Measurements from ENCODE around the gene IGF2R.

Gene IGF2R

GRCh38 chr6:160051390-160051789 is 82.5 kb downstream of the IGF2R start:
- Histone ChIP-seq H3K27me3 (ENCODE audit: control insufficient read depth in 5 of 5, insufficient read depth in 4 of 5, low read length in 5 of 5) (no peaks in the 10 kb centered on the region), H3K36me3 (ENCODE audit: control insufficient read depth in 5 of 5, insufficient read depth in 5 of 5, low read length in 5 of 5) (peaks cover 20 to 91% (median 84%) of the 10 kb centered on the region in 5 donors), H3K4me1 (ENCODE audit: control insufficient read depth in 5 of 5, insufficient read depth in 5 of 5, low read length in 5 of 5) (no peaks in the 10 kb centered on the region), H3K9me3 (ENCODE audit: control insufficient read depth in 5 of 5, low read length in 5 of 5) (no peaks in the 10 kb centered on the region), H3K4me3 (ENCODE audit: low read depth in 1 of 5, low read length in 5 of 5) (no peak overlapping the region), H3K27ac (ENCODE audit: low read depth, low read length) (no peak overlapping the region), H3K9ac (ENCODE audit: low read length in 5 of 5) (no peak overlapping the region)

- H3K9ac ChIP-seq (ENCODE audit: low read length in 5 of 5): no peak overlapping the region
- H3K4me1 ChIP-seq (ENCODE audit: control insufficient read depth in 5 of 5, insufficient read depth in 5 of 5, low read length in 5 of 5): no peaks in the 10 kb centered on the region
- H3K36me3 ChIP-seq (ENCODE audit: control insufficient read depth in 5 of 5, insufficient read depth in 5 of 5, low read length in 5 of 5): peaks cover 27 to 89% (median 86%) of the 10 kb centered on the region in 5 donors
- H3K9me3 ChIP-seq (ENCODE audit: control insufficient read depth in 5 of 5, low read length in 5 of 5): no peaks in the 10 kb centered on the region
- H3K27me3 ChIP-seq (ENCODE audit: control insufficient read depth in 5 of 5, insufficient read depth in 4 of 5, low read length in 5 of 5): no peaks in the 10 kb centered on the region
- no peak overlapping the region for H3K4me3 ChIP-seq (ENCODE audit: low read depth in 1 of 5, low read length in 5 of 5)
- no peak overlapping the region for H3K27ac ChIP-seq (ENCODE audit: low read depth, low read length)
These were observed 85.4 kb downstream of the IGF2R start for GRCh38 chr6:160054271-160054670.

- H3K36me3 ChIP-seq (ENCODE audit: control insufficient read depth in 5 of 5, insufficient read depth in 5 of 5, low read length in 5 of 5): peaks cover 25 to 89% (median 86%) of the 10 kb centered on the region in 5 donors
- no peaks in the 10 kb centered on the region for H3K4me1 ChIP-seq (ENCODE audit: control insufficient read depth in 5 of 5, insufficient read depth in 5 of 5, low read length in 5 of 5)
- H3K9me3 ChIP-seq (ENCODE audit: control insufficient read depth in 5 of 5, low read length in 5 of 5): no peaks in the 10 kb centered on the region
- H3K4me3 ChIP-seq (ENCODE audit: low read depth in 1 of 5, low read length in 5 of 5): no peak overlapping the region
- no peaks in the 10 kb centered on the region for H3K27me3 ChIP-seq (ENCODE audit: control insufficient read depth in 5 of 5, insufficient read depth in 4 of 5, low read length in 5 of 5)
- H3K27ac ChIP-seq (ENCODE audit: low read depth, low read length): no peak overlapping the region
- H3K9ac ChIP-seq (ENCODE audit: low read length in 5 of 5): no peak overlapping the region
These were observed 86.0 kb downstream of the IGF2R start for GRCh38 chr6:160054913-160055312.

- H3K9ac ChIP-seq (ENCODE audit: low read length in 5 of 5): no peak overlapping the region
- peaks cover 25 to 89% (median 86%) of the 10 kb centered on the region in 5 donors for H3K36me3 ChIP-seq (ENCODE audit: control insufficient read depth in 5 of 5, insufficient read depth in 5 of 5, low read length in 5 of 5)
These were observed 86.5 kb downstream of the IGF2R start for GRCh38 chr6:160055378-160055777.

GRCh38 chr6:160055813-160056212 is 86.9 kb downstream of the IGF2R start:
- no peaks in the 10 kb centered on the region for H3K27me3 ChIP-seq (ENCODE audit: control insufficient read depth in 5 of 5, insufficient read depth in 4 of 5, low read length in 5 of 5)
- H3K4me1 ChIP-seq (ENCODE audit: control insufficient read depth in 5 of 5, insufficient read depth in 5 of 5, low read length in 5 of 5): no peaks in the 10 kb centered on the region
- H3K36me3 ChIP-seq (ENCODE audit: control insufficient read depth in 5 of 5, insufficient read depth in 5 of 5, low read length in 5 of 5): peaks cover 25 to 89% (median 86%) of the 10 kb centered on the region in 5 donors
- H3K9ac ChIP-seq (ENCODE audit: low read length in 5 of 5): no peak overlapping the region
- no peak overlapping the region for H3K4me3 ChIP-seq (ENCODE audit: low read depth in 1 of 5, low read length in 5 of 5)
- H3K27ac ChIP-seq (ENCODE audit: low read depth, low read length): no peak overlapping the region
- H3K9me3 ChIP-seq (ENCODE audit: control insufficient read depth in 5 of 5, low read length in 5 of 5): no peaks in the 10 kb centered on the region

More at GRCh38 chr6:160055378-160055777, 86.5 kb downstream of the IGF2R start:
- Histone ChIP-seq H3K4me3 (ENCODE audit: low read depth in 1 of 5, low read length in 5 of 5) (no peak overlapping the region), H3K9me3 (ENCODE audit: control insufficient read depth in 5 of 5, low read length in 5 of 5) (no peaks in the 10 kb centered on the region), H3K4me1 (ENCODE audit: control insufficient read depth in 5 of 5, insufficient read depth in 5 of 5, low read length in 5 of 5) (no peaks in the 10 kb centered on the region), H3K27ac (ENCODE audit: low read depth, low read length) (no peak overlapping the region), H3K27me3 (ENCODE audit: control insufficient read depth in 5 of 5, insufficient read depth in 4 of 5, low read length in 5 of 5) (no peaks in the 10 kb centered on the region)

GRCh38 chr6:160057080-160057479 is 88.2 kb downstream of the IGF2R start:
- Histone ChIP-seq H3K4me3 (ENCODE audit: low read depth in 1 of 5, low read length in 5 of 5) (no peak overlapping the region), H3K4me1 (ENCODE audit: control insufficient read depth in 5 of 5, insufficient read depth in 5 of 5, low read length in 5 of 5) (no peaks in the 10 kb centered on the region), H3K36me3 (ENCODE audit: control insufficient read depth in 5 of 5, insufficient read depth in 5 of 5, low read length in 5 of 5) (peaks cover 24 to 88% (median 86%) of the 10 kb centered on the region in 5 donors)

GRCh38 chr6:160058603-160059215 is 89.8 kb downstream of the IGF2R start:
- peaks cover 24 to 99% (median 91%) of the 10 kb centered on the region in 5 donors for H3K36me3 ChIP-seq (ENCODE audit: control insufficient read depth in 5 of 5, insufficient read depth in 5 of 5, low read length in 5 of 5)

More at GRCh38 chr6:160057080-160057479, 88.2 kb downstream of the IGF2R start:
- H3K27me3 ChIP-seq (ENCODE audit: control insufficient read depth in 5 of 5, insufficient read depth in 4 of 5, low read length in 5 of 5): no peaks in the 10 kb centered on the region
- H3K27ac ChIP-seq (ENCODE audit: low read depth, low read length): no peak overlapping the region
- H3K9ac ChIP-seq (ENCODE audit: low read length in 5 of 5): no peak overlapping the region
- H3K9me3 ChIP-seq (ENCODE audit: control insufficient read depth in 5 of 5, low read length in 5 of 5): no peaks in the 10 kb centered on the region

GRCh38 chr6:160060221-160060620 is 91.3 kb downstream of the IGF2R start:
- no peaks in the 10 kb centered on the region for H3K9me3 ChIP-seq (ENCODE audit: control insufficient read depth in 5 of 5, low read length in 5 of 5)
- H3K36me3 ChIP-seq (ENCODE audit: control insufficient read depth in 5 of 5, insufficient read depth in 5 of 5, low read length in 5 of 5): peaks cover 28 to 99% (median 92%) of the 10 kb centered on the region in 5 donors
- no peaks in the 10 kb centered on the region for H3K27me3 ChIP-seq (ENCODE audit: control insufficient read depth in 5 of 5, insufficient read depth in 4 of 5, low read length in 5 of 5)
- H3K4me1 ChIP-seq (ENCODE audit: control insufficient read depth in 5 of 5, insufficient read depth in 5 of 5, low read length in 5 of 5): peaks cover 0 to 4% (median 0%) of the 10 kb centered on the region in 5 donors
- H3K27ac ChIP-seq (ENCODE audit: low read depth, low read length): no peak overlapping the region
- H3K4me3 ChIP-seq (ENCODE audit: low read depth in 1 of 5, low read length in 5 of 5): no peak overlapping the region
- H3K9ac ChIP-seq (ENCODE audit: low read length in 5 of 5): no peak overlapping the region

More at GRCh38 chr6:160058603-160059215, 89.8 kb downstream of the IGF2R start:
- no peak overlapping the region for H3K9ac ChIP-seq (ENCODE audit: low read length in 5 of 5)
- no peaks in the 10 kb centered on the region for H3K9me3 ChIP-seq (ENCODE audit: control insufficient read depth in 5 of 5, low read length in 5 of 5)
- H3K4me1 ChIP-seq (ENCODE audit: control insufficient read depth in 5 of 5, insufficient read depth in 5 of 5, low read length in 5 of 5): no peaks in the 10 kb centered on the region
- H3K27ac ChIP-seq (ENCODE audit: low read depth, low read length): no peak overlapping the region
- no peak overlapping the region for H3K4me3 ChIP-seq (ENCODE audit: low read depth in 1 of 5, low read length in 5 of 5)
- no peaks in the 10 kb centered on the region for H3K27me3 ChIP-seq (ENCODE audit: control insufficient read depth in 5 of 5, insufficient read depth in 4 of 5, low read length in 5 of 5)

GRCh38 chr6:160060920-160061447 is 92.1 kb downstream of the IGF2R start:
- peaks cover 28 to 94% (median 86%) of the 10 kb centered on the region in 5 donors for H3K36me3 ChIP-seq (ENCODE audit: control insufficient read depth in 5 of 5, insufficient read depth in 5 of 5, low read length in 5 of 5)
- no peak overlapping the region for H3K4me3 ChIP-seq (ENCODE audit: low read depth in 1 of 5, low read length in 5 of 5)
- no peak overlapping the region for H3K9ac ChIP-seq (ENCODE audit: low read length in 5 of 5)
- H3K4me1 ChIP-seq (ENCODE audit: control insufficient read depth in 5 of 5, insufficient read depth in 5 of 5, low read length in 5 of 5): peaks cover 0 to 4% (median 0%) of the 10 kb centered on the region in 5 donors
- H3K27me3 ChIP-seq (ENCODE audit: control insufficient read depth in 5 of 5, insufficient read depth in 4 of 5, low read length in 5 of 5): no peaks in the 10 kb centered on the region
- H3K9me3 ChIP-seq (ENCODE audit: control insufficient read depth in 5 of 5, low read length in 5 of 5): no peaks in the 10 kb centered on the region
- H3K27ac ChIP-seq (ENCODE audit: low read depth, low read length): no peak overlapping the region

- Histone ChIP-seq H3K9me3 (ENCODE audit: control insufficient read depth in 5 of 5, low read length in 5 of 5) (no peaks in the 10 kb centered on the region), H3K4me1 (ENCODE audit: control insufficient read depth in 5 of 5, insufficient read depth in 5 of 5, low read length in 5 of 5) (peaks cover 0 to 4% (median 0%) of the 10 kb centered on the region in 5 donors), H3K27me3 (ENCODE audit: control insufficient read depth in 5 of 5, insufficient read depth in 4 of 5, low read length in 5 of 5) (no peaks in the 10 kb centered on the region), H3K4me3 (ENCODE audit: low read depth in 1 of 5, low read length in 5 of 5) (no peak overlapping the region), H3K36me3 (ENCODE audit: control insufficient read depth in 5 of 5, insufficient read depth in 5 of 5, low read length in 5 of 5) (peaks cover 16 to 89% (median 81%) of the 10 kb centered on the region in 5 donors), H3K9ac (ENCODE audit: low read length in 5 of 5) (no peak overlapping the region), H3K27ac (ENCODE audit: low read depth, low read length) (no peak overlapping the region)
These were observed 95.0 kb downstream of the IGF2R start for GRCh38 chr6:160063771-160064413.
